NCI-H460 (cell line): ENCODE data around the gene SPRYD7. TPM values are rescaled to one million over a fixed set of nuclear protein-coding genes. Genes with fewer than 3 reads are reported as not detected.

Experiments used
- DNase-seq: peaks from one replicate; pipeline ENCODE4 v3.0.0-alpha.2; 2016; ENCODE audit warnings: low read depth; ENCODE audit errors: extremely low read depth
- small RNA-seq, 2 experiments: library from RNA; depleted of rRNA; stranded (forward); fragments of <200 nt; gene quantifications; one replicate each; pipeline ENCODE3, GENCODE V24; 2014
- total RNA-seq: library from RNA; depleted of rRNA; stranded (reverse); fragments of >200 nt; shearing (Covaris generic); gene quantifications from 2 replicates; pipeline ENCODE4 v1.2.3, GENCODE V29; 2014; rRNA removed

SPRYD7 gene
- total RNA-seq, 1 experiment from 2014 or later: 11.1 TPM

GRCh38 chr13:49865218-49865617 is 70.9 kb downstream of the SPRYD7 start:
- no peak for DNase-seq

GRCh38 chr13:49864509-49864908 is 71.6 kb downstream of the SPRYD7 start:
- DNase-seq: no peak

Small RNA genes lying within 50 kb of the gene (small RNA-seq; reads per million reads assigned to genes)
- gene RNY4P30 (0 reads per million in 2 experiments), gene RNY4P9 (0.02 to 2.2 reads per million in 2 experiments)

Other genes with a start within 250 kb of the SPRYD7 start
- 93.2 and 136 TPM in 2 replicates for gene EBPL, start 244.9 kb downstream of the SPRYD7 start, total RNA-seq
- gene KPNA3, start 143.7 kb downstream of the SPRYD7 start, total RNA-seq: 12.3 and 16.0 TPM in 2 replicates
- gene TRIM13, start 60.7 kb upstream of the SPRYD7 start, total RNA-seq: 19.8 and 23.1 TPM in 2 replicates
- gene KCNRG, start 79.1 kb upstream of the SPRYD7 start, total RNA-seq: 0.55 and 0.62 TPM in 2 replicates